T-helper 1 cell (primary cell): ENCODE data around the gene PLPPR2.
A peak's percentile ranks its signal among the peaks of the same experiment; 100 is the strongest.
"Not testable (repeated sequence)": the region's sequence is repeated elsewhere in the genome, so short reads cannot be mapped to it uniquely, and the experiment has no call there.

ENCODE experiments used
- DNase-seq, 5 donors: peaks; one replicate each; pipeline ENCODE4 v3.0.0-alpha.2; 2012 to 2020
- total RNA-seq, 4 donors: gene quantifications; one replicate each; lab custom pipeline; 2026; lab: John Stamatoyannopoulos, UW

Gene PLPPR2, protein sequence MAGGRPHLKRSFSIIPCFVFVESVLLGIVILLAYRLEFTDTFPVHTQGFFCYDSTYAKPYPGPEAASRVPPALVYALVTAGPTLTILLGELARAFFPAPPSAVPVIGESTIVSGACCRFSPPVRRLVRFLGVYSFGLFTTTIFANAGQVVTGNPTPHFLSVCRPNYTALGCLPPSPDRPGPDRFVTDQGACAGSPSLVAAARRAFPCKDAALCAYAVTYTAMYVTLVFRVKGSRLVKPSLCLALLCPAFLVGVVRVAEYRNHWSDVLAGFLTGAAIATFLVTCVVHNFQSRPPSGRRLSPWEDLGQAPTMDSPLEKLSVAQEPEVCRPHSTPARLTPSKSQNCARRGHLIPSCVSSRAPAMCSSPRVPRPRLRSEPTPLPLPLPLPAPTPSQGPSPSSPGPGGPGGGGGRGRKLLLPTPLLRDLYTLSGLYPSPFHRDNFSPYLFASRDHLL
- total RNA-seq = 4.3 to 9.7 (median 6.9) reads per million in 4 donors

DNA sequence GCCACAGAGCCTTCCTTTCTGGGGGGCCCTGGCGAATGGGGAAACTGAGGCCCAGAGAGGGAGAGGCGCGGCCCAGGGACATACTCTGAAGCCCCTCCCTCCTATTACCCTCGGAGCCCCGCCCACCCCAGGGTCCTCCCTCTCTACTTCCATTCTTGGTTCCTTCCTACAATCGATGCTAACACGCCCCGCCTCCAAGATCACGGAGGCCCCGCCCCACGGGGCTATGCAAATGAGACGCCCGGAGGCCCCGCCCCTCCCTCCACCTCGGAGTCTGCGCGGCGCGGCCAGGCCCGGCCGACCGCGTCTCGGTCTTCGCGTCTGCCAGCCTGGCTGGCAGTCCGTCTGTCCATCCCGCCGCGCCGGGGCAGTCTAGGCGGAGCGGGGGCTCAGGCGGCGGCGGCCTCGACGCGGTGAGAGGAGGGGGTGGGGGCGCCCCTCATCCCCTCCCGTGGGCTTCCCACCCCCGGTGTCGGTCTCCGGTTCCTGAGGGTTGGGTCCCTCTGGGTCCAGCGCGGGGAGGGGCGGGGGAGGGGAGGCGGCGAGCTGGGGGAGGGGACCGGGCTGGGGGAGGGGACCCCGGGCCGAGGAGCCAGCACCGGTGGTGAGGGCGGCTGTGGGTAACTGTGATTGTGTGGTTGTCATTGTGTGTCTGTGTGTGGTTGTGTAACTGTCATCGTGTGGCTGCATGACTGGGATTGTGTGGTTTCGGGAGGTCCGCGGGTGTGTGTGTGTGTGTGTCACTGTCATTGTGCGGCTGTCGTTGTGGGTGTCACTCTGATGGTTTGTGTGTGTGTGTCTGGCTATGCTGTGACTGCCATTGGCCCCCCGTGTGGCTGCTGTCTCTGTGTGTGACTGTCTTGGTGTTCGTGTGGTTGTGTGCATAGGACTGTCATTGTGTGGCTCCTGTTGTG, at the start of gene PLPPR2:
Gene PLPPR2 (plus strand): TSS at position 273 of the 914 bp plus-strand sequence. CDS start 2,242 bp downstream, outside the sequence.
- peak; percentile 73 to 85 (median 83) for DNase-seq

DNA sequence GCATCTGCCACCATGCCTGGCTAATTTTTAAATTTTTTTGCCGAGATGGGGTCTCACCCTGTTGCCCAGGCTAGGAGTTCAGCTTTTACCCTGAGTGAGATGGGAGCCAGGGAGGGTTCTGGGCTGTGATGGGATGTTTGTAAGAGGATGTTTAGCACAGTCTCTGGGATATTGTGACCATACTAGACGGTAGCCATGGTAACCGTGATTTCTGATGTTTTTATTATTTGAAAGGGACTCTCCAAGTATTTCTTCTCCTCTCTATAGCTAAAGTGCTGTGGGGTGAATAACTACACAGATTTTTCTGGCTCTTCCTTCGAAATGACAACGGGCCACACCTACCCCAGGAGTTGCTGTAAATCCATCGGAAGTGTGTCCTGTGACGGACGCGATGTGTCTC, 48.9 kb upstream of the PLPPR2 start:
- no peak for DNase-seq

DNA sequence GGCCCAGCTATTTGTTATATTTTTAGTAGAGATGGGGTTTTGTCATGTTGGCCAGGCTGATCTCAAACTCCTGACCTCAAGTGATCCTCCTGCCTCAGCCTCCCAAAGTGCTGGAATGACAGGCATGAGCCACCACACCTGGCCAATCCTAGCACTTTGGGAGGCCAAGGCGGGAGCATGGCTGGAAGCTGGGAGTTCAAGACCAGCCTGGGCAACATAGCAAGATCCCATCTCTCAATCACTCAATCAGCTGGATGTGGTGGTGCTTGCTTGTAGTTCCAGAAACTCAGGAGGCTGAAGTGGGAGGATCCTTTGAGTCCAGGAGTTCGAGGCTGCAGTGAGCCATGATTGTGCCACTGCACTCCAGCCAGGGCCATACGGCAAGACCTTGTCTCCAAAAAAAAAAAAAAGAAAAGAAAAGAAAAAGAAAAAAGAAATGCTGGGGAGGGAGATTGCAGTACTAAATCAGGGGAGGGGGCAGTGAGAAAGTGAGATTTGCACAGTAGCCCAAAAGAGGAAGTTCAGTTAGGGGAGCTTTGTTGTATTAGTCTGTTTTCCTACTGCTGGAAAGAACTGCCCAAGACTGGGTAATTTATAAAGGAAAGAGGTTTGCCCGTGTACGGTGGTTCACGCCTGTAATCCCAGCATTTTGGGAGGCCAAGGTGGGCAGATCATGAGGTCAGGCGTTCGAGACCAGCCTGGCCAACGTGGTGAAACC, 34.8 kb upstream of the PLPPR2 start:
- not testable (repeated sequence) for DNase-seq

DNA sequence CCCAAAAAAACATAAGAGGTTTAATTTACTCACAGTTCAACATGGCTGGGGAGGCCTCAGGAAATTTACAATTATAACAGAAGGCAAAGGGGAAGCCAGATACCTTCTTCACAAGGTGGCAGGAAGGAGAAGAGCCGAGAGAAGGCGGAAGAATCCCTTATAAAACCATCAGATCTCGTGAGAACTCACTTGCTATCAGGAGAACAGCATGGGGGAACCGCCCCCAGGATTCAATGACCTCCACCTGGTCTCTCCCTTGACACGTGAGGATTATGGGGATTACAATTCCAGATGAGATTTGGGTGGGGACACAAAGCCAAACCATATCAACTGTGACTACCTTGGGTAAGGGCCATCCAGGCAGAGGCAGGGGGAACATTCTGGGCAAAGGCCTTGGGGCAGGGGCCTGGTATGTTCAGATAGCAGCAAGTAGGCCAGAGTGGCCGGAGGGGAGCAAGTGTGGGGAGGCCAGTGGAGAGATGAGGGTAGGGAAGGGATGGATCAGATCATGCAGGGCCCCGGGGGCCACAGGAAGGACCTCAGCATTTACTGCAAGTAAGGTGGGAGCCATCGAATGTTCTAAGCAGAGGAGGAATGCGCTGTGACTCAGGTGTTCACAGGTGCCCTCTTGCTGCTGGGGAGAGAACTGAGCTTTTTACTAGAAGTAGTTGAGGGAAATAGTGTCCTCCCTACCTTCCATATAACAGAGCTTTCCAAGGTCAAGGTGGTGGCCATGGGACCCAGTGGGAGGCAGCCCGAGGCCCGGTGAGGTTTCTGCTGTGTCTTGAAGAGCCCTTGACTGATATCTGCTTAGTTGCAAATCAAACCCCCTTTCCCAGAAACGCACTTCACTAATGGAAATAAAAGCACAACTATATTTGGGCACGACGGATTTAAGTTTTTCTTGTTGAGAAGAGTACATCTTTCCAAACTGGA, 33.8 kb upstream of the PLPPR2 start:
- no peak for DNase-seq

DNA sequence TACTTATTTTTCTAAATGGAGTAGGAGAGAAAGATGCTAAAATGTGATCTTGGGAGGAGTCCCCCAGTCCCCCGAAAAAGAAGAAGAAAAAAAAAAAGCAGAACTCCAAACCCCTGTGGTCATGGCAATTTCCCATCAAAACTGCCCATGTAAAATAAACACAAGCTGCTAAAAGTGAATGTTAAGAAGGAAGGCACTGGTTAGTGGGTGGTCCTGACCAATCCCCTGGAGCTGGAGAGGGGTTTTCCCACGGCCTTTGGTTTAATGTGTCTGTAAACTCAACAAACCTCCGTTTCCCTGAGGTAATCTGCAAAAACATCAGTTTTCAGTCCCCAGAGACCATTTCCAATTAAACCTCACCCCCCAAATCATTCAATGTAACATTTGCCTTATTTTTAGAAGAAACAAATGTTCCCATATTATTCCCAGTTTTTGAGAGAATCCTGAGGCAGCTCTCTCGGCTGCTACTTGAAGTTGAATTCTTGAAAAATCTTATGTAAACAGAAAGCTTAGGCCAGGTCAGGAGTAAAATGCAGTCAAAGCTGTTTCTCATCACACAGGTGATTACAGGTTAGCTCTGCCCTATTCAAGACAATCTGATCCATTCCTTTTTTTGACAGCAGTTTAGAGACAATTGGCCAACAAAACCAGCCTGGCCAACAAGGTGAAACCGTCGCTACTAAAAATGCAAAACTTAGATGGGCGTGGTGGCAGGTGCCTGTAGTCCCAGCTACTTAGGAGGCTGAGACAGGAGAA, 32.8 kb upstream of the PLPPR2 start:
- DNase-seq = no peak

DNA sequence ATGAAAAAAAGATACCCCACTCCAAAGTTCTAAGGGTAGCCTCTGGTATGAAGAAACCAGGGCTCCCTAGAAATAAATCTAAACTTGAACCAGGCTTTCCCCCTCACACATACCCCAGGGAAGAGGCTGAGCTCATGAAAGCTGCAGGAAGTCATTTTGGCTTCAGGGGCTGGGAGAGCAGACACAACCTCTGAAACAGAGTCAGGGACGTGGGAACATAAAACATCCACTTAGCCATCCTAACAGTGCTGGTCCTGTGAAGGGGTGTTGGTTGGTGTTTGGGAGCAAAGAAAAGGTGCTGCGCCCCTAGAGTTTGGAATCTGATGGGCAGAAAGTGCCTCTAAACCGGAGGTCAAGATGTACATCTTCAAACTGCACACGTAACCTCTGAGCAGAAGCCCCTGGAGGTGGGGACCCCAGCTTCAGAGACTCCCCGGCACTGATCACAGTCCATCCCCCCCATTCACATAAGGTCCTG, 31.6 kb upstream of the PLPPR2 start:
- DNase-seq = no peak

DNA sequence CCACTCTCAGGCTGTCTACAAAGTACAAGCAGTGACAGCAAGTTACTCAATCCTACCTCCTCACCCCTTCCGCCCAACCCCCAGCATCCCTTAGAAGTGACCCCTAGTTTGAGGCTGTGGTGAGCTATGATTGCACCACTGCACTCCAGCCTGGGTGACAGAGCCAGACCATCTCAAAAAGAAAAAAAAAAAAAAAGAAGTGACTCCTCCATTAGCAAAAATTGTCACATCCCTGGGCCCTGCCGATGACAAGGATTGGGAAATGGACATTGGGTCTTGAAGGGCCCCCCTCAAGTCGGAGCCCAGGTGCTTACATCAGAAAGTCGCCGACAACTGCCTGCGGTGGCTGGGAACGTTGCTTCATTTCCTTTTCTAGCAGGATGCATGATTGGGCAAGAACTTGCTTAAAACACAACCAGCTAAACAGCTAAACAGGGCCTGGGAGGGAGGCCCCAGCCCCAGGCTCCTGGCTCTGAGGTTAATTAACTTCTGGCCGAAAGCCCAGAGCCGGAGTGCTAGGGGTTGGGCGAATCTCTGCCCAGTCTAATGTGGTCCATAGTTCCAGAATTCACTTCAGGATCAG, 31.1 kb upstream of the PLPPR2 start:
- peak in 1 of 5 donors; percentile 93 for DNase-seq

DNA sequence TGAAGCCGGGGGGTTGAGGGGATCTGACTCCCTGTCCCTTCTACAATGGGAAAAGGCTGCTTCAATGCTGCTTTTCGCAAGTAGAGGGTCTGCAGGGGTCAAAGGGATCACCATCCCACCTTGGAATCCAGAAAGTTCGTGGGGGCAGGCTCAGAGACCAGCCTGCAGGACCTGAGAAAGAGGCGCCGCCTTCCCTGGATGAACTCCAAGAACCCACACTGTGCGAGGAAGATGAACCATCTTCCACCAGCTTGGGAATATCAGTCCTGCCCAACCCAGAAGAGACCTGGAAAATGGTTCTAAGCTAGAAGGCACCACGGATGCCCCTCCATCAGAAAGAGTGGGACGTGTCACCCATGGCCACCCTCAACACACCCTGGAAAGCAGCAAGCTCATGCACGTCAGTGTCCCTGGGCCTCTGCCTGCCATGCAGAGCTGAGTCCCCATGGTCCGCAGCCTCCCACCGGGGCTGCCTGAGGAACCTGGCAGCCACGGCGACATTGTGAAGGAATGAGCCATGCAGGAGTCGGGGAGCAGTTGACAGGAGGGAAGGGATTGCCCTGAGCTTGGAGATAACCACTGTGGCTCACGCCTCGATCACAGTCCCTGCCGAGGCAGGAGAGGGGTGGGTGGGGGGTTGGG, 30.4 kb upstream of the PLPPR2 start:
- DNase-seq = no peak

DNA sequence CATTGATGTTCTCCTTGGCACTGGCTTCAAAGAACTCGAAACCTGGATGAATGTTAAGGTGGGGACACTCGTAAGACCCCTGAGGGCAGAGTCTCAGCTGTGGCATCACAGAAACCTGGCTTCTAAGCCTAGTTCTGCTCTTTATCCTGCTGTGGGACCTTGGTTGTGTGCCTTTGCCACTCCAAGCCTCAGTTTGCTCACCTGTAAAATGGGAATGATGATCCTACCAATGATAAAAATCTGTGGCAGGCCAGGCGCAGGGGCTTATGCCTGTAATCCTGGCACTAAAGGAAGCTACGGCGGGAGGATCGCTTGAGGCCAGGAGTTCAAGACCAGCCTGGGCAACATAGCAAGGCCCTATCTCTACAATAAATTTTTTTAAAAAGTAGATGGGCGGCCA, 29.7 kb upstream of the PLPPR2 start:
- no peak for DNase-seq

DNA sequence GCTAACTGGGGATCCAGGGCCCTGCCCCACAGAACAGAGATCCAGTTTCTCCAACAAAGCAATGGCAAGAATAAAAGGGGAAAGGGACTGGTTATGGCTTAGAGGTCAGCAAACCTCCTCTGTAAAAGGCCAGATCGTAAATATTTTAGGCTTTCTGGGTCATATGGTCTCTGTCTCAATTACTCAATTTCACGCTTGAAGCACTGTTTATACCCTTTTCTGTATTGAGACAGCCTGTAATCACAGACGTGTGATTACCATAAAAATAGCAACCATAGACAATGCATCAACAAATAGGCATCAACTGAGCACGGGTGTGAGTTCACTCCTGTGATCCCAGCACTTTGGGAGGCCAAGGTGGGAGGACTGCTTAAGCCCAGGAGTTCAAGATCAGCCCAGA, 25.1 kb upstream of the PLPPR2 start:
- no peak for DNase-seq

DNA sequence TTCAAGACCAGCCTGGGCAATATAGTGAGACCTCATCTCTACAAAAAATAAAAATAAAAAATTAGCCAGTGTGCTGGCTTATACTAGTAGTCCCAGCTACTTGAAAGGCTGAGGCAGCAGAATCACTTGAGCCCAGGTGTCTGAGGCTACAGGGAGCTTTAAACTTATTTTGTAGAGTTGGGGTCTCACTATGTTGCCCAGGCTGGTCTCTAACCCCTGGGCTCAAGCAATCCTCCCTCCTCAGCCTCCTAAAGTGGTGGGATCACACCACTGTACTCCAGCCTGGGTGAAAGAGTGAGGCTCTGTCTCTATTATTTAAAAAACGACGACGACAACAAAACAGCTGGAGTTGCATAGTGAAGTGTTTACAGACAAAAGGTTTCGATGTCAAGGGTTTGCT, 23.7 kb upstream of the PLPPR2 start:
- DNase-seq = no peak

DNA sequence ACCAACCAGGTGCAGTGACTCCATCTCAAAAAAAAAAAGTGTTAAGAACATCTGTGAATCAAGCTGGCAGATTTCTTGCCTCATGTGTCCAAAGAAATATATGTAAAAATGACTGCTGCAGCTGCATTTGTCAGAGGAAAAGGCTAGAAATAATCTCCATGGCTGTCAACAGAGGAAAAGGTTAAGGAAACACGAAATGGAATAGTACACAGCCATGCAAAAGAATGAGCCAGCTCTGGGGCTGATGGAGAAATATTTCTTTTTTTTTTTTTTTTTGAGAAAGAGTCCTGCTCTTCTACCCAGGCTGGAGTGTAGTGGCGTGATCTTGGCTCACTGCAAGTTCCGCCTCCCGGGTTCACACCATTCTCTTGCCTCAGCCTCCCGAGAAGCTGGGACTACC, 22.4 kb upstream of the PLPPR2 start:
- DNase-seq = no peak

DNA sequence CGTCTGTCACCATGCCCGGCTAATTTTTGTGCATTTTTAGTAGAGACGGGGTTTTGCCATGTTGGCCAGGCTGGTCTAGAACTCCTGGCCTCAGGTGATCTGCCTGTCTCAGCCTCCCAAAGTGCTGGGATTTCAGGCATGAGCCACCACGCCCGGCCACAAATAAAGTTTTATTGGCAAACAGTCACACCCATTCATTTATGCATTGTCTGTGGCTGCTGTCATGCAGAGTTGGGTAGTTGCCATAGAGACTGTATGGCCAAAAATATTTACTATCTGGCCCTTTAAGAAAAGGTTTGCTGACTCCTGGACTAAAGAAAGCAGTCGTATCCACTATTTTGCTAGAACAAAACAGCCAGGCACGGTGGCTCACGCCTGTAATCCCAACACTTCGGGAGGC, 21.4 kb upstream of the PLPPR2 start:
- not testable (repeated sequence) for DNase-seq

DNA sequence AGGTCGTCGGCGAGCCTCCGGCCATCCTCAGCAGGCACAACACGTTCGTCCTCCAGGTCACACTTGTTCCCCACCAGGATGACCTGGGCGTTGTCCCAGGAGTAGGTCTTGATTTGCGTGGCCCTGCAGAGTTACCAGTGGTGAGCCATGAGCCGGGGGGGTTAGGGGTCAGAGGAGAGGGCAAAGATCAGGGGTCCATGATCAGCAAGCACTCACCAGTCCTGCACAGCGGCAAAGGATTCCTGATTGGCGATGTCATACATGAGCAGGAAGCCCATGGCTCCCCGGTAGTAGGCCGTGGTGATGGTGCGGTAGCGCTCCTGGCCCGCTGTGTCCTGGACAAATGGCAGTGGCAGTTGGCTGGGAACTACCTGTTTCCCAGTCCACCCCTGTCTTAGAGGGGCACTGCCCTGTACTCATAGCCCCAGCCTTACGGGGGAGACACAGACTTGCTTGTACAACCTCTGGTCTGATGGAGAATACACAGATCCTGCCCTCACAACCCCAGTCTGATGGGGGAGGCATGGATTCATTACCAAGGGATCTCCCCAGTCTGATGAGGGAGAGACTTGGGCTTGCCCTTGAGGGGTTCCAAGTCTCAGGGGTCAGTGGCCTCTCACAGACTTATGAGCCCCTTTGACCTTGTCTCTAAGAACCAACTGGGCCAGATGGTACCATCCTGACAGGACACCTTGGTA, 19.6 kb upstream of the PLPPR2 start:
- DNase-seq = no peak

DNA sequence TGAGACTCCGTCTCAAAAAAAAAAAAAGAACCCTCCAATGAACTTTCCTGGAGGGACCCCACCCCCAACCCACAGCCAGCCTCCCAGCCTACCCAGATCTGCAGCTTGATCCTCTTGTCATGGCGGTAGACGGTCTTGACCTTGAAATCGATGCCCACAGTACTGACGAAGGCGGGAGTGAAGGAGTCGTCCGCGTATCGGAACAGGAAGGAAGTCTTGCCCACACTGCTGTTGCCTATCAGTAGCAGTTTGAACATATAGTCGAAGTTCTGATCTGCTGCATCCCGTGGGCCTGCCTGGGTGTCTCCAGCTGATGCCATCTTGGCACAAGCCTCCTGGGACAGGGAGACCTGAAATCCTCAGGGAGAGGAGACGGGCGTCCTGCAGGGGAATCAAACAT, 18.2 kb upstream of the PLPPR2 start:
- DNase-seq = peak in 1 of 5 donors; percentile 52

DNA sequence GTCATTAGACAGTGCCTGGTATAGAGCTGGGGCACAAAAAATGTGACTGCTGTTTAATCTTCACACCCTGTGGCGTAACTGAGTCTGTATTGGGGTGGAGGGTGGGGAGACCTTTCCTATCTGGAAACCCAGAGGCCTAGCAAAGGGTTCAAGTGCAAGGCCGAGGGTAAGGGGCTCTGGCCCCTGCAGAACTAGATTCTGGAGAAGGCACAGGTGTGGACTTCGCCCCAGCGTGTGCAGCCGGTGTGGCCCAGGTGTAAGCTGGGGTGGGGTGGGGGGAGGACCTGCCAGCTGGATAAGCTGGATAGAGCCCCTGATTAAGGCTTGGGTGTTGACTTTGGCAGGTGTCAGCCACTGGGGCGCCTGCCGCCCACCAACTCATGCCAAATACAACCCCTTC, 17.1 kb upstream of the PLPPR2 start:
- no peak for DNase-seq

DNA sequence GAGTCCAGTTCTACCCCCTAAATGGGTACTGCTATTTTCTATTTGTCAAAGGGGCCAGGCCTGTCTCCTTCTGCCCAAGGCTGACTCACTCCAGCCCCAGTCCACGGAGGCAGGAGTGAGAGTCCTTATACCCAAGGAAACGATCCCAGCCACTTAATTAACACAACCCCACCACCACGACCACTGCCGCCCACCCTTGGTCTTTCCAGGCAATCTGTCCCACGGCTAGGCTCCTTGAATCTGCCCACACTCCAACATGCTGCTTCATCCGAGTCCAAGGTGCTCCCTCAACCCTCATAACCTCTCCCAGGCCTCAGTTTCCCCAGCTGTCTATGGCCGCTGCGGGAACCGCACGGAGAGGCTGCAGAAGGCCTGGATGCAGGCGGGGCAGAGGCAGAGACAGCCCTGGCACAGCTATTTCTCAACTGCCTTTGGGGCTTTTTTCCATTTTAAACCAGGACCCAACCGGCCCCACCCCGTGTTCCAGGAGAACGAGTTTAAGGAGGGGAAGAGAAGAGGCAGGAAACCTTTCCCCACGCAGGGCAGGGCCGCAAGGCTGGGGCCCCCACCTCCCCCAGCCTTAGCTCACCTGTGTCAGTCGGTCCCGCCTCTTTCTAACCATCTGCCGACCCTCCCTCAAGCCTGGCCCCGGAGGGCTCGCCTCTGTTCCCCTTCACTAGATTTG, 16.5 kb upstream of the PLPPR2 start:
- DNase-seq = no peak

DNA sequence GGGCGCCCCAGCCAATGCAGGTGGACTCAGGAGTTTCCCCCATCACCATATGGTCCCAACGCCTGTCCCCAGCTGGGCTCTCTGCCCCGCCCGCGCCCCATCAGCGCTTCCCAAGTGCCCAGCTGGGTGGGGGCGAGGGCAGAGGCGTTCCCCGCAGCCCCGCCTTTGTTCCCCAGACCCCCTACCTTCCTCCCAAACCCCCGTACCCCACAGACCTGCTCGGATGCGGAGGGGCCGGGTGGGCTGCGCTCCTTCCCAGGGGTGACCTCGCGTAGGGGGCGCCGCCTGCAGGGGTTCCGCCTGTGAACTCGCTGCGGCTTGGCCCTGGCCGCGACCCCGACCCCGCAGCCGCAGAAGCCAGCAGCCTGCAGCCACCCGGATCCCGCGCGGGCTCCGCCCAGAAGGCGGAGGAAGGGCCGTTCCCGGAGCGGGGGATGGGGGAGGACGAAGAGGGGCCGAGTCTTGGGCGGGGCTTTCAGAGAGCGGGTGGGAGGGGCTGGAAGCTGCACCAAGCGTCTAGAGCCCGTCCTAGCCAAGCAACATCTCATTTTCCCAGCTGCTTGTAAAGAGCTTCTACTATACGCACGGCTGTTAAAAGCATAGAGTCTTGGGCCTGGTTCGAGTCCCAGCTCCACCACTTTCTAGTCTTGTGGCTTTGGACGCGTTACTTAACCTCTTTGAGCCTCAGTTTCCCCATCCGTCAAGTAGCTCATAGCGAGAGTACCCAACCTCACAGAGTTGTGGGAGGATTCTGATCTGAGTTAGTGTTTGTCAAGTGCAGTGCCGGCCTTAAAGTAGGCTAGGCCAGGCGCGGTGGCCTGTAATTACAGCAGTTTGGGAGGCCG, 15.8 kb upstream of the PLPPR2 start, which contains the start of gene RAB3D:
Gene RAB3D (minus strand): TSS at position 404 of the 845 bp plus-strand sequence. CDS start 2,258 bp downstream, outside the sequence.
- peak; percentile 52 to 86 (median 65) for DNase-seq
